ENCODE data around the gene METTL9. TPM values are rescaled to one million over a fixed set of nuclear protein-coding genes. Genes with fewer than 3 reads are reported as not detected.

The METTL9 gene
- total RNA-seq, 2 donors from 2014 or later, result 58.6 to 62.6 TPM

- Histone ChIP-seq H3K4me1 (no peaks in the 10 kb centered on the region), H3K27ac (no peak overlapping the region), H3K27me3 (no peaks in the 10 kb centered on the region), H3K36me3 (no peaks in the 10 kb centered on the region), H3K4me3 (no peak overlapping the region), H3K9me3 (no peaks in the 10 kb centered on the region)
- DNase-seq (ENCODE audit: low spot score), result no peak
- TF ChIP-seq CTCF (IDR thresholded peaks at IDR 0.05), result no peak
Observed at GRCh38 chr16:21703589-21704174, 104.3 kb downstream of the METTL9 start.

- Histone ChIP-seq H3K4me3 (no peak overlapping the region), H3K36me3 (no peaks in the 10 kb centered on the region), H3K9me3 (no peaks in the 10 kb centered on the region), H3K27ac (no peak overlapping the region), H3K27me3 (no peaks in the 10 kb centered on the region), H3K4me1 (no peaks in the 10 kb centered on the region)
- DNase-seq (ENCODE audit: low spot score), result no peak
- TF ChIP-seq CTCF (IDR thresholded peaks at IDR 0.05), result no peak
Observed at GRCh38 chr16:21704266-21704665, 104.9 kb downstream of the METTL9 start.

GRCh38 chr16:21704733-21705132, 105.4 kb downstream of the METTL9 start:
- Histone ChIP-seq H3K9me3 (no peaks in the 10 kb centered on the region), H3K27me3 (no peaks in the 10 kb centered on the region), H3K27ac (no peak overlapping the region), H3K4me3 (no peak overlapping the region), H3K4me1 (no peaks in the 10 kb centered on the region), H3K36me3 (no peaks in the 10 kb centered on the region)
- DNase-seq (ENCODE audit: low spot score), result no peak
- no peak for TF ChIP-seq CTCF (IDR thresholded peaks at IDR 0.05)

Other genes starting within 250 kb of the METTL9 start
- 1 to 10 TPM in 1 of 2 donors, under 1 TPM in 1; 0.67 to 1.6 TPM for gene IGSF6, start 53.0 kb downstream of the METTL9 start, total RNA-seq
- gene OTOA, start 64.4 kb downstream of the METTL9 start, total RNA-seq, result not detected

Data from right atrium auricular region (tissue), 2 donors.